ENCODE results near the gene NELFCD.
"Not testable (repeated sequence)": the region's sequence is repeated elsewhere in the genome, so short reads cannot be mapped to it uniquely, and the experiment has no call there.

NELFCD gene

DNA sequence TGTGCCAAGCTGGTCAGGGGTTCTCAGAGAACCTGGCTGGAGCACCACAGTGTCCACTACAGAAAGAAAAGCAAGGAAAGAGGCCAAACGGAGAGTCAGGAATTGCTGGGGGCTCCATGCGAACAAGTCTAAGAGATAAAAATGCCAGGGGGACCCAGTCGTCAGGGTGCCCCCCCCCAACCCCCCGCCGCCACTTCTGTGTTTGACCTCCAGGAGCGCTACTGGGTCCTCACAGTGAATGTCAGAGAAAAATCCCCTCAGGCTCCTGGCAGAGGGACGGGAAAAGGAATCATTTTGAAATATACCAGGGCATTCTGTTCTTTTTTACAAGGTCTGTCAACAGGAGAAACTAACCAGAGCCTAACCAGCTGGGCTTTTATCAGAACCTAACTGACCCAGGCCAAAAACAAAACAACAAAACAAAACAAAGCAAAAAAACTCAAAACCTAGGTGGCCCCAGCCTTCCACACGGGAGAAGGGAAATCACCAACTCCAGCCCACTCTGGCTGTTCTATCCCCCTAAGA lies 17.9 kb upstream of the NELFCD start:
- Histone ChIP-seq H3K4me1 (ENCODE audit: insufficient read depth, insufficient read length) (peaks cover 11% of the 10 kb centered on the region), H3K9ac (ENCODE audit: insufficient read length, low read depth) (no peak overlapping the region), H3K9me3 (ENCODE audit: insufficient read depth, low read length) (no peaks in the 10 kb centered on the region), H3K4me3 (ENCODE audit: insufficient read length, low read depth) (no peak overlapping the region), H3K36me3 (ENCODE audit: insufficient read depth, insufficient read length, low read length) (no peaks in the 10 kb centered on the region), H3K27me3 (ENCODE audit: insufficient read depth, insufficient read length) (no peaks in the 10 kb centered on the region)
- DNase-seq (ENCODE audit: low read depth, low spot score) = no peak
- TF ChIP-seq ZNF274 (IDR thresholded peaks at IDR 0.05; ENCODE audit: low read depth, low read length) = no peak
- no peak for TF ChIP-seq YY1 (IDR thresholded peaks at IDR 0.05; ENCODE audit: insufficient read depth, insufficient read length)
- no peak for TF ChIP-seq SUZ12 (IDR thresholded peaks at IDR 0.05; ENCODE audit: extremely low read depth, insufficient read depth, insufficient read length)

DNA sequence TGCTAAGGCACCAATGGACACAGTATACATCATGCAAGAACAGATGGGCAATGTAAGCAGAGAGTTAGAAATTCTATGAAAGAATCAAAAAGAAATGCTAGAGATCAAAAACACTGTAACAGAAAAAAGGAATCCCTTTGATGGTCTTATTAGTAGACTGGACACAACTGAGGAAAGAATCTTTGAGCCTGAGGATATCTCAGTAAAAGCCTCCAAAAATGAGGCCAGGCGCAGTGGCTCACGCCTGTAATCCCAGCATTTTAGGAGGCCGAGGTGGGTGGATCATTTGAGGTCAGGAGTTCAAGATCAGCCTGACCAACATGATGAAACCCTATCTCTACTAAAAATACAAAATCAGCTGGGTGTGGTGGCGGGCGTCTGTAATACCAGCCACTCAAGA lies 17.1 kb upstream of the NELFCD start:
- H3K27me3 ChIP-seq (ENCODE audit: insufficient read depth, insufficient read length); DNase-seq (ENCODE audit: low read depth, low spot score); H3K4me3 ChIP-seq (ENCODE audit: insufficient read length, low read depth); H3K9me3 ChIP-seq (ENCODE audit: insufficient read depth, low read length); H3K9ac ChIP-seq (ENCODE audit: insufficient read length, low read depth); H3K36me3 ChIP-seq (ENCODE audit: insufficient read depth, insufficient read length, low read length): not testable (repeated sequence)
- peaks cover 11% of the 10 kb centered on the region for H3K4me1 ChIP-seq (ENCODE audit: insufficient read depth, insufficient read length)

DNA sequence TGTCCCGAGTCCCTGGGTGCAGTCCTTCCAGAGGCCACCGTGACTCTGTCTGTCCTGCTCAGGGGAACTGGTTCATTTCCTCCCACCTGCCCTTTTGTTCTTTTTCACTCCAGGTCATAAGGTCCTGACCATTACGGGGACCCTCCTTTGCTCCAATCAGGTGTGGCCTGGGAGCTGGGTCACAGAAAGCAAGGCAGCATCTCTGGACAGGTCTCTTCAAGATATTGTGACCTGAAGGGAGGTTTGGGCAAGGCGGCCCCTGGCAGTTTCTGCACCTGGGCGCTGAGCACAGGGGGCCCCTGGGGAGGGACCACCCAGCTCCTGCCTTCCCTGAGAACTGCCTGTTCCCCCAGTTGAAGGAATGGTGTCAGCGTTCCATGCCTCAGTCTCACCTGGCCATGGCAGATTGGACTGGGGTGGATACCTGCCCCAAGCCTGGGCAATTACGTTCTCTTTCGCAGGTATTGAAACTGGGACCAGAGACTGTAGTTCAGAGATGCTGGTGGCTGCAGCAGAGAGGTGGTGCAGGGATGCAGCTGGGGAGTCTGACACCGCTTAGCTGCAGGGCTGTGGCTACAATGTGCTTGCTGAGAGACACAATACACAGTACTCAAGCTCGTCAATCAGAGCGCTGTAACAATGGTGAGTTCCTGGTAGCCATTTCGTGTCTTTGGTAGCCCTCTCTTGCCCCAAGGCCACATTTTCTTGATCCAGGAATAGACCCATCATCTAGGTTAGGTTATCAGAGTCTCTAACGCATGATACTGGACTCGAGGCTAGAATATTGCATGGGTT lies 15.6 kb upstream of the NELFCD start:
- TF ChIP-seq ZNF274 (IDR thresholded peaks at IDR 0.05; ENCODE audit: low read depth, low read length) = no peak
- no peak for TF ChIP-seq SUZ12 (IDR thresholded peaks at IDR 0.05; ENCODE audit: extremely low read depth, insufficient read depth, insufficient read length)
- no peak for TF ChIP-seq YY1 (IDR thresholded peaks at IDR 0.05; ENCODE audit: insufficient read depth, insufficient read length)
- no peak for DNase-seq (ENCODE audit: low read depth, low spot score)
- Histone ChIP-seq H3K36me3 (ENCODE audit: insufficient read depth, insufficient read length, low read length) (no peaks in the 10 kb centered on the region), H3K9me3 (ENCODE audit: insufficient read depth, low read length) (no peaks in the 10 kb centered on the region), H3K4me1 (ENCODE audit: insufficient read depth, insufficient read length) (peaks cover 8% of the 10 kb centered on the region), H3K9ac (ENCODE audit: insufficient read length, low read depth) (no peak overlapping the region), H3K27me3 (ENCODE audit: insufficient read depth, insufficient read length) (no peaks in the 10 kb centered on the region), H3K4me3 (ENCODE audit: insufficient read length, low read depth) (no peak overlapping the region)

DNA sequence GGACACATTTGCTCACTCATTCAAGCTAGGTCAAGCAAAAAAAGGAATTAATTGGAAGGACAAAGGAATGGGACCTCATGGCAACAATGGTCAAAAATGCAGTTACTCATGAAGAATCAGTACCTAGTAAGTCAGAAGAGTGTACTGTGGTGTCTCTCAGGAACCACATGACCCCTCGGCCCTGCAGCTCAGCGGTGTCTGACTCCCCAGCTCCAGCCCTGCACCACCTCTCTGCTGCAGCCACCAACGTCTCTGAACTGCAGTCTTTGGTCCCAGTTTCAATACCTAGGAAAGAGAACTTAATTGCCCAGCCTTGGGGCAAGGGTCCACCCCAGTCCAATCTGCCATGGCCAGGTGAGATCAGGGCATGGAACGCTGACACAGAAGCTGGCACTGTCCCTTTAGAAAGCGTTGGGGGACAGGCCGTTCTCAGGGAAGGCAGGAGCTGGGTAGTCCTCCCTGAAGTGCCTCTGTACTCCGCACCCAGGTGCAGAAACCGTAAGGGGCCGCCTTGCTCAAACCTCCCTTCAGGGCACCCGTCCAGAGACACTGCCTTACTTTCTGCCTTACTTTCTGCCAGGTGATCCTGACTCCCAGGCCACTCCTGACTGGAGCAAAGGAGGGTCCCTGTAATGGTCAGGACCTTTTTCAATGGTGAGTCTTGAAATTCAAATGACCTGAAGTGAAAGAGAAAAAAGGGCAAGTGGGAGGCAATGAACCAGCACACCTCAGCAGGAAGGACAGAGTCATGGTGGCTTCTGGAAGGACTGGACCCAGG lies 13.2 kb upstream of the NELFCD start:
- TF ChIP-seq YY1 (IDR thresholded peaks at IDR 0.05; ENCODE audit: insufficient read depth, insufficient read length) (no peak), ZNF274 (IDR thresholded peaks at IDR 0.05; ENCODE audit: low read depth, low read length) (no peak), SUZ12 (IDR thresholded peaks at IDR 0.05; ENCODE audit: extremely low read depth, insufficient read depth, insufficient read length) (no peak)
- no peak for DNase-seq (ENCODE audit: low read depth, low spot score)
- Histone ChIP-seq H3K4me3 (ENCODE audit: insufficient read length, low read depth) (no peak overlapping the region), H3K27me3 (ENCODE audit: insufficient read depth, insufficient read length) (no peaks in the 10 kb centered on the region), H3K9me3 (ENCODE audit: insufficient read depth, low read length) (no peaks in the 10 kb centered on the region), H3K36me3 (ENCODE audit: insufficient read depth, insufficient read length, low read length) (no peaks in the 10 kb centered on the region), H3K4me1 (ENCODE audit: insufficient read depth, insufficient read length) (peaks cover 8% of the 10 kb centered on the region), H3K9ac (ENCODE audit: insufficient read length, low read depth) (no peak overlapping the region)

DNA sequence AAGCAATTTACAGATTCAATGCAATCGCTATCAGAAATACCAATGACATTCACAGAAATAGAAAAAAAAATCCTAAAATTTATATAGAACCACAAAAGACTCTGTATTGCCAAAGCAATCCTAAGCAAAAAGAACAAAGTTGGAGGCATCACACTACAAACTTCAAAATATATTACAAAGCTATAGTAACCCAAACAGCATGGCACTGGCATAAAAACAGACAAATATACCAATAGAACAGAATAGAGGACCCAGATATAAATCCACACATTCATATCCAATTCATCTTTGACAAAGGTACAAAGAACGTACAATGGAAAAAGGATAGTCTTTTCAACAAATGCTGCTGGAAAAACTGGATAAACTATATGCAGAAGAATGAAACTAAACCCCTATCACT lies 11.6 kb upstream of the NELFCD start:
- Histone ChIP-seq H3K9ac (ENCODE audit: insufficient read length, low read depth) (no peak overlapping the region), H3K27me3 (ENCODE audit: insufficient read depth, insufficient read length) (no peaks in the 10 kb centered on the region), H3K9me3 (ENCODE audit: insufficient read depth, low read length) (no peaks in the 10 kb centered on the region), H3K4me3 (ENCODE audit: insufficient read length, low read depth) (no peak overlapping the region), H3K4me1 (ENCODE audit: insufficient read depth, insufficient read length) (peaks cover 5% of the 10 kb centered on the region), H3K36me3 (ENCODE audit: insufficient read depth, insufficient read length, low read length) (no peaks in the 10 kb centered on the region)
- no peak for DNase-seq (ENCODE audit: low read depth, low spot score)
- TF ChIP-seq YY1 (IDR thresholded peaks at IDR 0.05; ENCODE audit: insufficient read depth, insufficient read length) (no peak), SUZ12 (IDR thresholded peaks at IDR 0.05; ENCODE audit: extremely low read depth, insufficient read depth, insufficient read length) (no peak), ZNF274 (IDR thresholded peaks at IDR 0.05; ENCODE audit: low read depth, low read length) (no peak)

DNA sequence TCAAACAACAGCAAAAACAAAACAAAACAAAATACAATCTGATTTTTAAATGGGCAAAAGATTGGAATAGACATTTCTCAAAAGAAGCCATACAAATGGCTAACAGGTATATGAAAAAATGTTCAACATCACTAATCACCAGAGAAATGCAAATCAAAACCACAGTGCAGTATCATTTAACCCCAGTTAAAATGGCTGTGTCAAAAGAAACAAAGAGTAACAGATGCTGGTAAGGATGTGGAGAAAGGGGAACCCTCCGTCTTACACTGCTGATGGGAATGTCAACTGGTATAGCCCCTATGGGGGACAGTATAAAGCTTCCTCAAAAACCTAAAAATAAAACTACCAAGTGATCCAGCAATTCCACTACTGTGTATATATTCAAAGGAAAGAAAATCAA lies 10.9 kb upstream of the NELFCD start:
- H3K4me3 ChIP-seq (ENCODE audit: insufficient read length, low read depth) = no peak overlapping the region
- peaks cover 1% of the 10 kb centered on the region for H3K9me3 ChIP-seq (ENCODE audit: insufficient read depth, low read length)
- H3K36me3 ChIP-seq (ENCODE audit: insufficient read depth, insufficient read length, low read length) = no peaks in the 10 kb centered on the region
- DNase-seq (ENCODE audit: low read depth, low spot score) = no peak
- peaks cover 5% of the 10 kb centered on the region for H3K4me1 ChIP-seq (ENCODE audit: insufficient read depth, insufficient read length)
- no peaks in the 10 kb centered on the region for H3K27me3 ChIP-seq (ENCODE audit: insufficient read depth, insufficient read length)
- no peak overlapping the region for H3K9ac ChIP-seq (ENCODE audit: insufficient read length, low read depth)
- no peak for TF ChIP-seq ZNF274 (IDR thresholded peaks at IDR 0.05; ENCODE audit: low read depth, low read length)
- no peak for TF ChIP-seq YY1 (IDR thresholded peaks at IDR 0.05; ENCODE audit: insufficient read depth, insufficient read length)

DNA sequence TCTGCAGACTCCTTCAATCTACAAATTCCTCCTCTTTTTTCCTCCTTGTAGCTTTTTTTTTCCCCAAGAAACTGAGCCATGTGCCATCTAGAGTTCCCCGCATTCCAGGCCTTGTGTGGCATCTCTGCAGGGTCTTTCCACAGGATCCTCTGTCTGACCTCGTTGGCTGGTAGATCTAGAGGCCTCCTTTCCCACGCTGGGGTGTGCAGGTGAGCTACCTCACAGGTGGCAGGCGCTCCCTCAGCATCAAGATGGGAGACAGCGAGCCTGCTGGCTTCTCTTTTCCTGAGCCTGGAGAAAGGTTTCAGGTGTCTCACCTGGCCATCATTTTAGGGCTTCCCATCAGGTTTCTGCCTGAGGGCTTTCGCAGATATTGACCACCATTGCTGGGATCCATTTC lies 9.6 kb upstream of the NELFCD start:
- no peak for DNase-seq (ENCODE audit: low read depth, low spot score)
- H3K27me3 ChIP-seq (ENCODE audit: insufficient read depth, insufficient read length) = no peaks in the 10 kb centered on the region

More for the DNA sequence above, 9.6 kb upstream of the NELFCD start:
- no peaks in the 10 kb centered on the region for H3K4me1 ChIP-seq (ENCODE audit: insufficient read depth, insufficient read length)
- no peak overlapping the region for H3K9ac ChIP-seq (ENCODE audit: insufficient read length, low read depth)
- no peak for TF ChIP-seq SUZ12 (IDR thresholded peaks at IDR 0.05; ENCODE audit: extremely low read depth, insufficient read depth, insufficient read length)
- TF ChIP-seq YY1 (IDR thresholded peaks at IDR 0.05; ENCODE audit: insufficient read depth, insufficient read length) = no peak
- no peak for TF ChIP-seq ZNF274 (IDR thresholded peaks at IDR 0.05; ENCODE audit: low read depth, low read length)
- H3K9me3 ChIP-seq (ENCODE audit: insufficient read depth, low read length) = peaks cover 13% of the 10 kb centered on the region
- no peak overlapping the region for H3K4me3 ChIP-seq (ENCODE audit: insufficient read length, low read depth)
- no peaks in the 10 kb centered on the region for H3K36me3 ChIP-seq (ENCODE audit: insufficient read depth, insufficient read length, low read length)
